ENCODE results near the gene ELL2. TPM values are rescaled to one million over a fixed set of nuclear protein-coding genes. Genes with fewer than 3 reads are reported as not detected.
A peak's percentile ranks its signal among the peaks of the same experiment; 100 is the strongest.

Gene ELL2
- total and polyA plus RNA-seq, 2 of the 13 experiments (the other 11 are each of a cell fraction or from before 2014, with no cell fraction given) = 78.9 to 97.1 TPM

GRCh38 chr5:95960667-95961616 lies 709 bp downstream of the ELL2 start (continued):
- TF ChIP-seq ZNF687 (CRISPR knock-in tag; IDR thresholded peaks at IDR 0.05) (peak; percentile 52), CBX1 (IDR thresholded peaks at IDR 0.05; ENCODE audit: low read depth) (no peak), ZNF260 (CRISPR knock-in tag; IDR thresholded peaks at IDR 0.05; ENCODE audit: borderline replicate concordance, low read depth) (no peak), RXRB (CRISPR knock-in tag; IDR thresholded peaks at IDR 0.05; ENCODE audit: borderline replicate concordance) (no peak), TGIF2 (CRISPR knock-in tag; IDR thresholded peaks at IDR 0.05) (0 out of 2 replicates have a peak, but pooled peaks have one; percentile 47), ZNF850 (CRISPR knock-in tag; conservative IDR thresholded peaks at IDR 0.05) (no peak), TRAFD1 (CRISPR knock-in tag; IDR thresholded peaks at IDR 0.05; ENCODE audit: borderline replicate concordance) (no peak), PLSCR1 (CRISPR knock-in tag; IDR thresholded peaks at IDR 0.05; ENCODE audit: borderline replicate concordance) (no peak), KLF6 (CRISPR knock-in tag; IDR thresholded peaks at IDR 0.05) (no peak), MED8 (CRISPR knock-in tag; IDR thresholded peaks at IDR 0.05; ENCODE audit: insufficient replicate concordance) (no peak), ZNF75D (CRISPR knock-in tag; IDR thresholded peaks at IDR 0.05; ENCODE audit: borderline replicate concordance) (no peak), ZNF773 (CRISPR knock-in tag; IDR thresholded peaks at IDR 0.05; ENCODE audit: borderline replicate concordance) (peak; percentile 85; the same call in 1 of the 2 replicates), ZNF574 (CRISPR knock-in tag; IDR thresholded peaks at IDR 0.05) (peak; percentile 57), KLF12 (CRISPR knock-in tag; IDR thresholded peaks at IDR 0.05; ENCODE audit: borderline replicate concordance) (peak; percentile 17; the same call in 1 of the 2 replicates), ZNF678 (CRISPR knock-in tag; IDR thresholded peaks at IDR 0.05) (no peak), FOSL1 (CRISPR knock-in tag; IDR thresholded peaks at IDR 0.05; ENCODE audit: borderline replicate concordance) (no peak), JUND (CRISPR knock-in tag; IDR thresholded peaks at IDR 0.05) (0 out of 2 replicates have a peak, but pooled peaks have one; percentile 14), PHB2 (IDR thresholded peaks at IDR 0.05; ENCODE audit: partially characterized antibody) (no peak), ZFY (CRISPR knock-in tag; IDR thresholded peaks at IDR 0.05) (no peak; the same call in 1 of the 2 replicates)

All from HepG2 (cell line).